ENCODE measurements around the gene PINK1. TPM values are rescaled to one million over a fixed set of nuclear protein-coding genes. Genes with fewer than 3 reads are reported as not detected.
"Not testable (repeated sequence)": the region's sequence is repeated elsewhere in the genome, so short reads cannot be mapped to it uniquely, and the experiment has no call there.

The PINK1 gene
- total RNA-seq, 1 donor from 2014 or later, result 37.0 TPM

GRCh38 chr1:20670936-20671335 is 37.7 kb downstream of the PINK1 start:
- Mint-ChIP-seq H3K9me3 (no peaks in the 10 kb centered on the region), H3K36me3 (no peaks in the 10 kb centered on the region), H3K27ac (no peak overlapping the region), H3K4me3 (no peak overlapping the region), H3K4me1 (ENCODE audit: unreplicated experiment) (no peaks in the 10 kb centered on the region), H3K27me3 (no peaks in the 10 kb centered on the region)
- TF ChIP-seq, protein P1, sequence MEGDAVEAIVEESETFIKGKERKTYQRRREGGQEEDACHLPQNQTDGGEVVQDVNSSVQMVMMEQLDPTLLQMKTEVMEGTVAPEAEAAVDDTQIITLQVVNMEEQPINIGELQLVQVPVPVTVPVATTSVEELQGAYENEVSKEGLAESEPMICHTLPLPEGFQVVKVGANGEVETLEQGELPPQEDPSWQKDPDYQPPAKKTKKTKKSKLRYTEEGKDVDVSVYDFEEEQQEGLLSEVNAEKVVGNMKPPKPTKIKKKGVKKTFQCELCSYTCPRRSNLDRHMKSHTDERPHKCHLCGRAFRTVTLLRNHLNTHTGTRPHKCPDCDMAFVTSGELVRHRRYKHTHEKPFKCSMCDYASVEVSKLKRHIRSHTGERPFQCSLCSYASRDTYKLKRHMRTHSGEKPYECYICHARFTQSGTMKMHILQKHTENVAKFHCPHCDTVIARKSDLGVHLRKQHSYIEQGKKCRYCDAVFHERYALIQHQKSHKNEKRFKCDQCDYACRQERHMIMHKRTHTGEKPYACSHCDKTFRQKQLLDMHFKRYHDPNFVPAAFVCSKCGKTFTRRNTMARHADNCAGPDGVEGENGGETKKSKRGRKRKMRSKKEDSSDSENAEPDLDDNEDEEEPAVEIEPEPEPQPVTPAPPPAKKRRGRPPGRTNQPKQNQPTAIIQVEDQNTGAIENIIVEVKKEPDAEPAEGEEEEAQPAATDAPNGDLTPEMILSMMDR (conservative IDR thresholded peaks at IDR 0.05), result no peak
- DNase-seq (ENCODE audit: extremely low spot score, unreplicated experiment), result no peak

GRCh38 chr1:20672265-20672632 is 39.0 kb downstream of the PINK1 start:
- no peak for DNase-seq (ENCODE audit: extremely low spot score, unreplicated experiment)
- Mint-ChIP-seq H3K36me3 (no peaks in the 10 kb centered on the region), H3K27ac (no peak overlapping the region), H3K4me1 (ENCODE audit: unreplicated experiment) (no peaks in the 10 kb centered on the region), H3K4me3 (no peak overlapping the region), H3K9me3 (no peaks in the 10 kb centered on the region), H3K27me3 (no peaks in the 10 kb centered on the region)
- TF ChIP-seq, protein P1 (conservative IDR thresholded peaks at IDR 0.05), result no peak

DNA sequence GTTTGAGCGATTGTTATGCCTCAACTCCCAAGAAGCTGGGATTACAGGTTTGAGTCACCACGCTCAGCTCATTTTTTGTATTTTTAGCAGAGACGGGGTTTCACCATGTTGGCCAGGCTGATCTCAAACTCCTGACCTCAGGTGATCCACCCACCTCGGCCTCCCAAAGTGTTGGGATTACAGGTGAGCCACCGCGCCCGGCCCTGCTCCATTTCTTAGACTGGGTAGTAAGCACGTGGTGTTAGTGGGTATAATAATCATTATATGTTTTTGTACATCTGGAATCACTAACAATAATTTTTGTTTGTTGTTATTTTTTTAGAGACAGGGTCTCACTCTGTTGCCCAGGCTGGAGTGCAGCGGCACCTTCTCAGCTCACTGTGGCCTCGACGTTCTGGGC is 40.4 kb downstream of the PINK1 start:
- not testable (repeated sequence) for DNase-seq (ENCODE audit: extremely low spot score, unreplicated experiment); H3K36me3 Mint-ChIP-seq; H3K27ac Mint-ChIP-seq; H3K4me3 Mint-ChIP-seq; H3K27me3 Mint-ChIP-seq; H3K4me1 Mint-ChIP-seq (ENCODE audit: unreplicated experiment); H3K9me3 Mint-ChIP-seq

GRCh38 chr1:20678599-20678998 is 45.3 kb downstream of the PINK1 start:
- Mint-ChIP-seq H3K36me3 (no peaks in the 10 kb centered on the region), H3K9me3 (no peaks in the 10 kb centered on the region), H3K27ac (no peak overlapping the region), H3K4me1 (ENCODE audit: unreplicated experiment) (no peaks in the 10 kb centered on the region), H3K27me3 (peaks cover 3% of the 10 kb centered on the region), H3K4me3 (no peak overlapping the region)
- TF ChIP-seq, protein P1 (conservative IDR thresholded peaks at IDR 0.05), result no peak
- no peak for DNase-seq (ENCODE audit: extremely low spot score, unreplicated experiment)

DNA sequence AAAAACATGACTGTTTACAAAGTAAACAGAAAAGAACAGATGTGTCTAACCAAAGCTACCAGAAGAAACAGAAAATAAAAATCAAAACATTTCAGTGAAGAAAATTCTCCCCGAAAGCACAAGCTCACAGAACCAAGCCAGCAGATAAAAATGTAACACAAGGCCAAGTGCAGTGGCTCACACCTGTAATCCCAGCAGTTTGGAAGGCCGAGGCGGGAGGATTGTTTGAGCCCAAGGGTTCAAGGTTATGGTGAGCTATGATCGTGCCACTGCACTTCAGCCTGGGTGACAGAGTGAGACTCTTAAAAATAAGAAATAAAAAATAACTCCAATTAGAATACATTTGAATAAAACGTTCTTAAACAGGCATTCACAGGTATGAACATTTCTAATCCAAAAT is 47.0 kb downstream of the PINK1 start:
- TF ChIP-seq, protein P1 (conservative IDR thresholded peaks at IDR 0.05), result no peak
- Mint-ChIP-seq H3K9me3 (no peaks in the 10 kb centered on the region), H3K4me3 (no peak overlapping the region), H3K27me3 (peaks cover 3% of the 10 kb centered on the region), H3K4me1 (ENCODE audit: unreplicated experiment) (no peaks in the 10 kb centered on the region), H3K36me3 (no peaks in the 10 kb centered on the region), H3K27ac (no peak overlapping the region)
- DNase-seq (ENCODE audit: extremely low spot score, unreplicated experiment), result no peak

- H3K4me1 Mint-ChIP-seq (ENCODE audit: unreplicated experiment), result no peaks in the 10 kb centered on the region
- no peak overlapping the region for H3K4me3 Mint-ChIP-seq
- no peaks in the 10 kb centered on the region for H3K9me3 Mint-ChIP-seq
- H3K27me3 Mint-ChIP-seq, result peaks cover 3% of the 10 kb centered on the region
- TF ChIP-seq, protein P1 (conservative IDR thresholded peaks at IDR 0.05), result no peak
- no peaks in the 10 kb centered on the region for H3K36me3 Mint-ChIP-seq
- no peak overlapping the region for H3K27ac Mint-ChIP-seq
- no peak for DNase-seq (ENCODE audit: extremely low spot score, unreplicated experiment)
These were observed 48.7 kb downstream of the PINK1 start for GRCh38 chr1:20681999-20682398.
